ENCODE data around the gene SURF1. TPM values are rescaled to one million over a fixed set of nuclear protein-coding genes. Genes with fewer than 3 reads are reported as not detected.
A peak's percentile ranks its signal among the peaks of the same experiment; 100 is the strongest.
"Not testable (repeated sequence)": the region's sequence is repeated elsewhere in the genome, so short reads cannot be mapped to it uniquely, and the experiment has no call there.

SURF1 gene
- total and polyA plus RNA-seq, 4 donors = 29.2 to 85.4 (median 60.4) TPM

- Histone ChIP-seq H3K9me3 (ENCODE audit: control insufficient read depth, low read length) (no peaks in the 10 kb centered on the region), H3K4me1 (ENCODE audit: control insufficient read depth in 1 of 2, insufficient read depth in 2 of 2, low read length in 2 of 2) (no peaks in the 10 kb centered on the region), H3K27ac (ENCODE audit: low read depth in 1 of 2, low read length in 2 of 2) (no peak overlapping the region), H3K27me3 (ENCODE audit: control insufficient read depth in 1 of 2, insufficient read depth in 2 of 2, low read length in 1 of 2) (no peaks in the 10 kb centered on the region), H3K4me3 (ENCODE audit: low read length in 2 of 2) (no peak overlapping the region), H3K36me3 (ENCODE audit: control insufficient read depth in 1 of 2, insufficient read depth in 2 of 2, low read length in 1 of 2) (no peaks in the 10 kb centered on the region)
- 77 to 79% methylated on average over 13 of the region's 13 CpGs for WGBS, 2 donors
- DNase-seq (no peak), ATAC-seq (ENCODE audit: low FRiP score) (no peak)
- intact Hi-C loops (cut with DNase I) = no loop called here
Observed at GRCh38 chr9:133321411-133321935, 34.8 kb downstream of the SURF1 start.

- ATAC-seq (ENCODE audit: low FRiP score) = no peak
- no peaks in the 10 kb centered on the region for H3K36me3 ChIP-seq (ENCODE audit: control insufficient read depth in 1 of 2, insufficient read depth in 2 of 2, low read length in 1 of 2)
- H3K4me3 ChIP-seq (ENCODE audit: low read length in 2 of 2) = no peak overlapping the region
- H3K9me3 ChIP-seq (ENCODE audit: control insufficient read depth, low read length) = no peaks in the 10 kb centered on the region
- H3K27ac ChIP-seq (ENCODE audit: low read depth in 1 of 2, low read length in 2 of 2) = no peak overlapping the region
- no peaks in the 10 kb centered on the region for H3K4me1 ChIP-seq (ENCODE audit: control insufficient read depth in 1 of 2, insufficient read depth in 2 of 2, low read length in 2 of 2)
- WGBS, 2 donors = 77 to 80% methylated on average over 13 of the region's 13 CpGs
- intact Hi-C loops (cut with DNase I) = no loop called here
- no peaks in the 10 kb centered on the region for H3K27me3 ChIP-seq (ENCODE audit: control insufficient read depth in 1 of 2, insufficient read depth in 2 of 2, low read length in 1 of 2)
- peak in 1 of 2 donors; percentile 18 for DNase-seq
Observed at GRCh38 chr9:133320421-133320881, 35.8 kb downstream of the SURF1 start.

GRCh38 chr9:133317551-133317950, 38.7 kb downstream of the SURF1 start:
- H3K4me3 ChIP-seq (ENCODE audit: low read length in 2 of 2); H3K27me3 ChIP-seq (ENCODE audit: control insufficient read depth in 1 of 2, insufficient read depth in 2 of 2, low read length in 1 of 2); DNase-seq; H3K27ac ChIP-seq (ENCODE audit: low read depth in 1 of 2, low read length in 2 of 2); H3K4me1 ChIP-seq (ENCODE audit: control insufficient read depth in 1 of 2, insufficient read depth in 2 of 2, low read length in 2 of 2); ATAC-seq (ENCODE audit: low FRiP score); H3K36me3 ChIP-seq (ENCODE audit: control insufficient read depth in 1 of 2, insufficient read depth in 2 of 2, low read length in 1 of 2); H3K9me3 ChIP-seq (ENCODE audit: control insufficient read depth, low read length); intact Hi-C loops (cut with DNase I): not testable (repeated sequence)
- WGBS, 2 donors = 72 to 79% methylated on average over 13 of the region's 13 CpGs

- WGBS, 2 donors = 64 to 82% methylated on average over 2 of the region's 2 CpGs
- intact Hi-C loops (cut with DNase I) = no loop called here
- no peak overlapping the region for H3K27ac ChIP-seq (ENCODE audit: low read depth in 1 of 2, low read length in 2 of 2)
- H3K36me3 ChIP-seq (ENCODE audit: control insufficient read depth in 1 of 2, insufficient read depth in 2 of 2, low read length in 1 of 2) = no peaks in the 10 kb centered on the region
- no peaks in the 10 kb centered on the region for H3K9me3 ChIP-seq (ENCODE audit: control insufficient read depth, low read length)
- ATAC-seq (ENCODE audit: low FRiP score) (no peak), DNase-seq (no peak)
- H3K4me1 ChIP-seq (ENCODE audit: control insufficient read depth in 1 of 2, insufficient read depth in 2 of 2, low read length in 2 of 2) = no peaks in the 10 kb centered on the region
- H3K4me3 ChIP-seq (ENCODE audit: low read length in 2 of 2) = no peak overlapping the region
- no peaks in the 10 kb centered on the region for H3K27me3 ChIP-seq (ENCODE audit: control insufficient read depth in 1 of 2, insufficient read depth in 2 of 2, low read length in 1 of 2)
Observed at GRCh38 chr9:133315997-133316396, 40.3 kb downstream of the SURF1 start.

GRCh38 chr9:133309608-133310007, 46.7 kb downstream of the SURF1 start:
- Histone ChIP-seq H3K27me3 (ENCODE audit: control insufficient read depth in 1 of 2, insufficient read depth in 2 of 2, low read length in 1 of 2) (no peaks in the 10 kb centered on the region), H3K36me3 (ENCODE audit: control insufficient read depth in 1 of 2, insufficient read depth in 2 of 2, low read length in 1 of 2) (no peaks in the 10 kb centered on the region), H3K9me3 (ENCODE audit: control insufficient read depth, low read length) (peaks cover 2% of the 10 kb centered on the region), H3K27ac (ENCODE audit: low read depth in 1 of 2, low read length in 2 of 2) (no peak overlapping the region), H3K4me3 (ENCODE audit: low read length in 2 of 2) (no peak overlapping the region), H3K4me1 (ENCODE audit: control insufficient read depth in 1 of 2, insufficient read depth in 2 of 2, low read length in 2 of 2) (no peaks in the 10 kb centered on the region)
- 82 to 83% methylated on average over 6 of the region's 6 CpGs for WGBS, 2 donors
- ATAC-seq (ENCODE audit: low FRiP score) (no peak), DNase-seq (no peak)
- intact Hi-C loops (cut with DNase I) = no loop called here

- Histone ChIP-seq H3K4me3 (ENCODE audit: low read length in 2 of 2) (no peak overlapping the region), H3K36me3 (ENCODE audit: control insufficient read depth in 1 of 2, insufficient read depth in 2 of 2, low read length in 1 of 2) (no peaks in the 10 kb centered on the region), H3K9me3 (ENCODE audit: control insufficient read depth, low read length) (peaks cover 2% of the 10 kb centered on the region), H3K4me1 (ENCODE audit: control insufficient read depth in 1 of 2, insufficient read depth in 2 of 2, low read length in 2 of 2) (no peaks in the 10 kb centered on the region), H3K27ac (ENCODE audit: low read depth in 1 of 2, low read length in 2 of 2) (no peak overlapping the region), H3K27me3 (ENCODE audit: control insufficient read depth in 1 of 2, insufficient read depth in 2 of 2, low read length in 1 of 2) (no peaks in the 10 kb centered on the region)
- ATAC-seq (ENCODE audit: low FRiP score) = no peak
- 66 to 71% methylated on average over 16 of the region's 16 CpGs for WGBS, 2 donors
- DNase-seq = no peak
- intact Hi-C loops (cut with DNase I) = no loop called here
Observed at GRCh38 chr9:133307301-133307700, 49.0 kb downstream of the SURF1 start.

GRCh38 chr9:133306242-133307204, 49.8 kb downstream of the SURF1 start:
- intact Hi-C loops (cut with DNase I) = no loop called here
- Histone ChIP-seq H3K4me1 (ENCODE audit: control insufficient read depth in 1 of 2, insufficient read depth in 2 of 2, low read length in 2 of 2) (no peaks in the 10 kb centered on the region), H3K9me3 (ENCODE audit: control insufficient read depth, low read length) (peaks cover 2% of the 10 kb centered on the region), H3K36me3 (ENCODE audit: control insufficient read depth in 1 of 2, insufficient read depth in 2 of 2, low read length in 1 of 2) (no peaks in the 10 kb centered on the region), H3K27ac (ENCODE audit: low read depth in 1 of 2, low read length in 2 of 2) (no peak overlapping the region), H3K27me3 (ENCODE audit: control insufficient read depth in 1 of 2, insufficient read depth in 2 of 2, low read length in 1 of 2) (no peaks in the 10 kb centered on the region), H3K4me3 (ENCODE audit: low read length in 2 of 2) (no peak overlapping the region)
- DNase-seq (no peak), ATAC-seq (ENCODE audit: low FRiP score) (no peak)
- WGBS, 2 donors = 74% methylated on average over 31 of the region's 31 CpGs

- Histone ChIP-seq H3K36me3 (ENCODE audit: control insufficient read depth in 1 of 2, insufficient read depth in 2 of 2, low read length in 1 of 2) (no peaks in the 10 kb centered on the region), H3K27ac (ENCODE audit: low read depth in 1 of 2, low read length in 2 of 2) (no peak overlapping the region), H3K4me3 (ENCODE audit: low read length in 2 of 2) (no peak overlapping the region), H3K9me3 (ENCODE audit: control insufficient read depth, low read length) (peaks cover 2% of the 10 kb centered on the region), H3K4me1 (ENCODE audit: control insufficient read depth in 1 of 2, insufficient read depth in 2 of 2, low read length in 2 of 2) (no peaks in the 10 kb centered on the region), H3K27me3 (ENCODE audit: control insufficient read depth in 1 of 2, insufficient read depth in 2 of 2, low read length in 1 of 2) (no peaks in the 10 kb centered on the region)
- DNase-seq (no peak), ATAC-seq (ENCODE audit: low FRiP score) (no peak)
- 87 to 88% methylated on average over 23 of the region's 23 CpGs for WGBS, 2 donors
- intact Hi-C loops (cut with DNase I) = no loop called here
Observed at GRCh38 chr9:133305731-133306130, 50.6 kb downstream of the SURF1 start.

All from aorta (tissue), 5 donors.